Measurements from ENCODE around the gene KRT12.

- no peak for TF ChIP-seq CTCF (IDR thresholded peaks at IDR 0.05)
- TF ChIP-seq CEBPB (IDR thresholded peaks at IDR 0.05), result no peak
- no peak for TF ChIP-seq SMC3 (IDR thresholded peaks at IDR 0.05)
- TF ChIP-seq CBX8 (IDR thresholded peaks at IDR 0.05), result no peak
These were observed 42.8 kb downstream of the KRT12 start for GRCh38 chr17:40824015-40824832.
